Endothelial cell of umbilical vein (primary cell): Measurements from ENCODE around the gene PRR18. TPM values are rescaled to one million over a fixed set of nuclear protein-coding genes. Genes with fewer than 3 reads are reported as not detected.

ENCODE experiments used
- BruUV-seq: library from RNA; stranded (reverse); fragments of 400-500 nt; replicated peaks from 2 replicates; lab custom pipeline; 2021; lab: Mats Ljungman, UMichigan
- CTCF ChIA-PET: fragments of 300-600, 350-600 bp; sonication (Branson Sonifier 250); formaldehyde crosslinking; loops from one replicate; lab custom pipeline; 2021; ENCODE audit warnings: antibody characterized with exemption, inconsistent platforms; lab: Charles Lee
- POLR2A ChIA-PET: fragments of 300-600, 350-600 bp; sonication (Branson Sonifier 250); formaldehyde crosslinking; loops from one replicate; lab custom pipeline; 2021; ENCODE audit warnings: antibody characterized with exemption, inconsistent platforms; lab: Charles Lee
- DNase-seq: peaks from one replicate; pipeline ENCODE4 v3.0.0-alpha.2; 2011; ENCODE audit warnings: low read depth, low spot score
- FAIRE-seq: peaks from 2 replicates; lab custom pipeline; 2011; peaks lifted over from hg19 to GRCh38; lab: Jason Lieb, UNC
- H2AFZ ChIP-seq: 2 replicates; pipeline ENCODE4 v1.6.0; 2012; ENCODE audit warnings: low read depth, low read length, control low read depth, inconsistent platforms
- H3K27ac ChIP-seq: 2 replicates; pipeline ENCODE4 v1.5.1; 2011; ENCODE audit warnings: low read depth, mild to moderate bottlenecking, control low read depth, low read length, moderate library complexity; ENCODE audit not compliant: insufficient read depth
- H3K27me3 ChIP-seq, 2 experiments: 2 replicates each; pipeline versions ENCODE4 v1.6.0 to v1.6.1; 2011; ENCODE audit warnings: low read length in 2 of 2, mixed read lengths in 1 of 2; ENCODE audit not compliant: control insufficient read depth in 2 of 2, insufficient read depth in 2 of 2
- H3K36me3 ChIP-seq, 2 experiments: 2 replicates in 1 of 2; 3 replicates in 1 of 2; pipeline ENCODE4 v1.5.1; 2011; ENCODE audit warnings: low read length in 2 of 2, mild to moderate bottlenecking in 1 of 2, moderate library complexity in 1 of 2; ENCODE audit not compliant: control insufficient read depth in 2 of 2, insufficient read depth in 2 of 2; ENCODE audit errors: extremely low read depth in 1 of 2
- H3K4me1 ChIP-seq: 3 replicates; pipeline ENCODE4 v1.5.1; 2011; ENCODE audit warnings: mild to moderate bottlenecking, low read length; ENCODE audit not compliant: control insufficient read depth, insufficient read depth; ENCODE audit errors: extremely low read depth
- H3K4me2 ChIP-seq: 2 replicates; pipeline ENCODE4 v1.6.1; 2011; ENCODE audit warnings: low read length, control low read depth, mixed read lengths; ENCODE audit not compliant: insufficient read depth
- H3K4me3 ChIP-seq, 3 experiments: fragments of 200-600 bp in 1 of 3; sonication (generic), shearing (Covaris generic) in 1 of 3; replicated peaks in 1 of 3; 2 replicates each; pipeline ENCODE4 v1.5.1; 2011 to 2016; ENCODE audit warnings: control low read depth in 3 of 3, low read length in 3 of 3, mild to moderate bottlenecking in 2 of 3, inconsistent platforms in 1 of 3, low read depth in 1 of 3, moderate library complexity in 1 of 3; ENCODE audit not compliant: insufficient read depth in 1 of 3
- H3K79me2 ChIP-seq: 2 replicates; pipeline ENCODE4 v1.6.0; 2012; ENCODE audit warnings: low read length, inconsistent platforms; ENCODE audit not compliant: control insufficient read depth, insufficient read depth
- H3K9ac ChIP-seq: replicated peaks from 2 replicates; pipeline ENCODE3; 2011; ENCODE audit warnings: low read length, control low read depth; ENCODE audit not compliant: insufficient read depth; ENCODE audit errors: extremely low read depth
- H3K9me1 ChIP-seq: replicated peaks from 3 replicates; pipeline ENCODE4 v1.6.0; 2011; ENCODE audit warnings: mild to moderate bottlenecking, low read length; ENCODE audit not compliant: control insufficient read depth, insufficient read depth; ENCODE audit errors: extremely low read depth
- H3K9me3 ChIP-seq: replicated peaks from 2 replicates; pipeline ENCODE4 v1.5.1; 2012; ENCODE audit warnings: low read length, inconsistent platforms; ENCODE audit not compliant: control insufficient read depth, insufficient read depth
- H4K20me1 ChIP-seq: replicated peaks from 2 replicates; pipeline ENCODE3; 2011; ENCODE audit warnings: mild to moderate bottlenecking, low read length; ENCODE audit not compliant: control insufficient read depth, insufficient read depth; ENCODE audit errors: extremely low read depth
- EZH2 ChIP-seq: IDR thresholded peaks from 2 replicates; pipeline ENCODE4 v1.6.1; 2012; ENCODE audit warnings: borderline replicate concordance, low read depth, mild to moderate bottlenecking, moderate library complexity, low read length, inconsistent platforms; ENCODE audit not compliant: severe bottlenecking
- FOS ChIP-seq: IDR thresholded peaks from 2 replicates; pipeline ENCODE4 v1.6.1; 2011; ENCODE audit warnings: mild to moderate bottlenecking, low read length, moderate library complexity, borderline replicate concordance; ENCODE audit not compliant: insufficient read depth
- GATA2 ChIP-seq: IDR thresholded peaks from 2 replicates; pipeline ENCODE4 v1.7.0; 2011; ENCODE audit warnings: low read depth, mild to moderate bottlenecking, moderate library complexity, mixed read lengths, low read length; ENCODE audit not compliant: insufficient read length, insufficient read depth
- JUN ChIP-seq: IDR thresholded peaks from 2 replicates; pipeline ENCODE4 v1.6.1; 2011; ENCODE audit warnings: borderline replicate concordance, low read depth; ENCODE audit not compliant: insufficient read length, insufficient read depth
- MAX ChIP-seq: IDR thresholded peaks from 2 replicates; pipeline ENCODE4 v1.6.1; 2011; ENCODE audit not compliant: insufficient read depth, insufficient read length
- MYC ChIP-seq: IDR thresholded peaks from one replicate; pipeline ENCODE4 v1.6.1; 2011; ENCODE audit warnings: mild to moderate bottlenecking, low read depth, low read length
- POLR2A ChIP-seq: IDR thresholded peaks from 2 replicates; pipeline ENCODE4 v1.6.1; 2012; ENCODE audit warnings: low read depth, mild to moderate bottlenecking, control low read depth, low read length
- POLR2AphosphoS5 ChIP-seq: IDR thresholded peaks from 2 replicates; pipeline ENCODE4 v1.6.1; 2012; ENCODE audit warnings: low read depth, mild to moderate bottlenecking, control low read depth, low read length, moderate library complexity; ENCODE audit not compliant: insufficient read depth
- dilution Hi-C: fragments of 300-500 bp; cut with MboI; formaldehyde crosslinking; loops from one replicate; pipeline ENCODE4 v1.15.0; 2019; ENCODE audit warnings: low sequenced_read_pairs; ENCODE audit not compliant: extremely low pct_ligation_motif_present
- intact Hi-C: fragments of 100-400 bp; cut with micrococcal nuclease; formaldehyde crosslinking; loops from one replicate; pipeline ENCODE4 v1.10.0; 2022
- polyA plus RNA-seq, 4 experiments: library from polyadenylated mRNA; depleted of rRNA in 3 of 4; stranded (reverse) in 3 of 4; unstranded in 1 of 4; fragments of >200 nt; gene quantifications; 2 replicates each; pipeline versions ENCODE4 v1.2.1 to v1.2.3, GENCODE V29; 2011 to 2012; ENCODE audit warnings: missing spikeins in 1 of 4
- total RNA-seq: library from RNA; stranded (reverse); gene quantifications from 2 replicates; pipeline ENCODE4 v1.2.3, GENCODE V29; 2021
- TF ChIP-seq, protein P1 (sequence below), 2 donors: IDR thresholded peaks; 1 replicate in 1 of 2; 2 replicates in 1 of 2; pipeline ENCODE4 v1.5.1; 2011; ENCODE audit warnings: low read length in 2 of 2, mild to moderate bottlenecking in 2 of 2, moderate library complexity in 2 of 2, control low read depth in 1 of 2, inconsistent platforms in 1 of 2, low read depth in 1 of 2; ENCODE audit not compliant: insufficient read depth in 1 of 2; ENCODE audit errors: extremely low read depth in 1 of 2

PRR18 gene
- total and polyA plus RNA-seq, 2 donors (not counting 3 experiments of a cell fraction or from before 2014, with no cell fraction given): not detected

- no peak for FAIRE-seq
- Histone ChIP-seq H3K4me3 (no peak overlapping the region), H3K9me1 (no peaks in the 10 kb centered on the region), H3K9me3 (no peaks in the 10 kb centered on the region), H3K4me1 (no peaks in the 10 kb centered on the region), H3K79me2 (no peaks in the 10 kb centered on the region), H3K27me3 (peaks cover under 1% of the 10 kb centered on the region in 2 experiments), H3K27ac (no peak overlapping the region), H4K20me1 (no peaks in the 10 kb centered on the region), H2AFZ (no peak overlapping the region), H3K9ac (no peak overlapping the region), H3K36me3 (no peaks in the 10 kb centered on the region), H3K4me2 (no peak overlapping the region)
- ChIA-PET CTCF (interaction anchor here (0.7 to 1.7 kb wide), 3 partner anchors 125 to 130 kb away, joined by 3 to 13 read pairs (median 4); no protein-coding TSS in a partner anchor), POLR2A (no interaction called here)
- intact Hi-C loops: loop anchor here (10.0 kb wide), 1 partner anchor 681 kb away; the partner anchor contains the start of gene RNASET2
- DNase-seq: no peak
- TF ChIP-seq EZH2: no peak
- no peak for TF ChIP-seq GATA2
- TF ChIP-seq, protein P1, sequence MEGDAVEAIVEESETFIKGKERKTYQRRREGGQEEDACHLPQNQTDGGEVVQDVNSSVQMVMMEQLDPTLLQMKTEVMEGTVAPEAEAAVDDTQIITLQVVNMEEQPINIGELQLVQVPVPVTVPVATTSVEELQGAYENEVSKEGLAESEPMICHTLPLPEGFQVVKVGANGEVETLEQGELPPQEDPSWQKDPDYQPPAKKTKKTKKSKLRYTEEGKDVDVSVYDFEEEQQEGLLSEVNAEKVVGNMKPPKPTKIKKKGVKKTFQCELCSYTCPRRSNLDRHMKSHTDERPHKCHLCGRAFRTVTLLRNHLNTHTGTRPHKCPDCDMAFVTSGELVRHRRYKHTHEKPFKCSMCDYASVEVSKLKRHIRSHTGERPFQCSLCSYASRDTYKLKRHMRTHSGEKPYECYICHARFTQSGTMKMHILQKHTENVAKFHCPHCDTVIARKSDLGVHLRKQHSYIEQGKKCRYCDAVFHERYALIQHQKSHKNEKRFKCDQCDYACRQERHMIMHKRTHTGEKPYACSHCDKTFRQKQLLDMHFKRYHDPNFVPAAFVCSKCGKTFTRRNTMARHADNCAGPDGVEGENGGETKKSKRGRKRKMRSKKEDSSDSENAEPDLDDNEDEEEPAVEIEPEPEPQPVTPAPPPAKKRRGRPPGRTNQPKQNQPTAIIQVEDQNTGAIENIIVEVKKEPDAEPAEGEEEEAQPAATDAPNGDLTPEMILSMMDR (IDR thresholded peaks at IDR 0.05; ENCODE audit: extremely low read depth in 1 of 2, insufficient read depth in 1 of 2, low read depth in 1 of 2, low read length in 2 of 2): no peak
- TF ChIP-seq POLR2A: no peak
- TF ChIP-seq JUN: no peak
- no peak for TF ChIP-seq FOS
- no peak for TF ChIP-seq MYC
- TF ChIP-seq POLR2AphosphoS5: no peak
- TF ChIP-seq MAX: no peak
- dilution Hi-C loops: no loop called here
- no TSS peak for BruUV-seq
Observed at GRCh38 chr6:166274163-166274562, 34.0 kb downstream of the PRR18 start.
